Activated B cell treated with CpG ODN at 0.5 μM for 24 hours (primary cell): ENCODE measurements around the gene SETD5. TPM values are rescaled to one million over a fixed set of nuclear protein-coding genes. Genes with fewer than 3 reads are reported as not detected.
A peak's percentile ranks its signal among the peaks of the same experiment; 100 is the strongest.

ENCODE experiments used
- ATAC-seq: fragments of 200-7000 bp; cut with Tn5 transposase; one replicate; pipeline ENCODE4 v1.10.0; 2021; ENCODE audit warnings: low read depth, mild to moderate bottlenecking, moderate library complexity
- CTCF ChIA-PET: fragments of 350-600 bp; sonication (Branson Sonifier 250); formaldehyde crosslinking; loops from one replicate; lab custom pipeline; 2021; ENCODE audit warnings: antibody characterized with exemption; lab: Charles Lee
- POLR2A ChIA-PET: fragments of 350-600 bp; sonication (Branson Sonifier 250); formaldehyde crosslinking; loops from one replicate; lab custom pipeline; 2021; ENCODE audit warnings: antibody characterized with exemption; lab: Charles Lee
- DNase-seq: peaks from one replicate; pipeline ENCODE4 v3.0.0; 2022
- H3K27ac Mint-ChIP-seq: one replicate; pipeline ENCODE4 v1.8.0; 2020; ENCODE audit warnings: mixed read lengths
- H3K27me3 Mint-ChIP-seq: one replicate; pipeline ENCODE4 v1.8.0; 2021; ENCODE audit warnings: mixed read lengths
- H3K36me3 Mint-ChIP-seq: one replicate; pipeline ENCODE4 v1.8.0; 2021; ENCODE audit warnings: low read depth, mixed read lengths
- H3K4me1 Mint-ChIP-seq: one replicate; pipeline ENCODE4 v1.8.0; 2021; ENCODE audit warnings: mixed read lengths
- H3K4me3 Mint-ChIP-seq: one replicate; pipeline ENCODE4 v1.8.0; 2020; ENCODE audit warnings: mild to moderate bottlenecking, mixed read lengths
- H3K9me3 Mint-ChIP-seq: one replicate; pipeline ENCODE4 v1.8.0; 2020; ENCODE audit warnings: mixed read lengths
- intact Hi-C: fragments of 100-400 bp; cut with micrococcal nuclease; formaldehyde crosslinking; loops from one replicate; pipeline ENCODE4 v1.15.1; 2024
- total RNA-seq: library from RNA; stranded (reverse); gene quantifications from 2 replicates; pipeline ENCODE4 v1.2.3, GENCODE V29; 2022
- TF ChIP-seq, protein P1 (sequence below): fragments of 200-600 bp; IDR thresholded peaks from one replicate; pipeline ENCODE4 v1.8.0; 2022; ENCODE audit warnings: antibody characterized with exemption, mild to moderate bottlenecking

The SETD5 gene
- total RNA-seq, 1 donor from 2014 or later = 162 TPM

DNA sequence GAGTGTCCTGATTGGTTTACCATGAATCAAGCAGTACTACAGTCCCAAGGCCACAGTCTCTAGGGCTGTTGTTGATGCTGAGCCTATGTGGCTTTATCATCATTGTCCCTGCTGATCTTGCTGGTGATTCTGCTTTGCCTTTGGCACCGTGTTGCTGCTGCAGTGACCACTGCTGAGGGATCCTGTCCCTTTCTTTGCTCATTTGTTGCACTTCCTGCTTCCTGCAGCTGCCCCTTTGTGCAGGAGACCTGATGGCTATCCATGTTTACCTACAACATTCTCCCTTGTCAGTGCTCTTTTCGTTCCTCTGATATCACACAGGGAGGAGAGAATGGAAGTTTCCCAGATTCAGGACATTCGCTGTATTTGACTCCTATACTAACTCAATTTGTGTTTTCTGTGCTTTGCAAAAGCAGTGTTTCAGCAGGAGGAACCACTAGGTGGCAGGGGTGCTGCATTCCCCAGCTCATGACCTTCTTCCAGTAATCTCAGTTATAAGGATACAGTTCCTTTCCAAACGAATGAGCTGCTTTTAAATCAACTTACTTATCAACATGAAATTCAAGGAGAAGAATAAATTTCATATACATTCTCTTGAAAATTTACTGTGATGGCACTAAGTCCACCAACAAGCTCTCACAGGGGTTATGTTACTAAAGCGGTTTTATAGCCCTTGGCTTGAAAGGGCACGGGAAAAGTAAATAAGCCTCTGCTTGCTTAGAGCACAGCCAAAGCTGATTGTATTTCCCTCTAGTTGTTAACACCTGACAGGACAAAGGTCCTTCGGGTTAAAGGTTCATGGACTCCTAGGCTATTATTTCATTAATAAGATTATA lies 44.3 kb upstream of the SETD5 start:
- H3K27me3 Mint-ChIP-seq = no peaks in the 10 kb centered on the region
- no peaks in the 10 kb centered on the region for H3K36me3 Mint-ChIP-seq
- TF ChIP-seq, protein P1, sequence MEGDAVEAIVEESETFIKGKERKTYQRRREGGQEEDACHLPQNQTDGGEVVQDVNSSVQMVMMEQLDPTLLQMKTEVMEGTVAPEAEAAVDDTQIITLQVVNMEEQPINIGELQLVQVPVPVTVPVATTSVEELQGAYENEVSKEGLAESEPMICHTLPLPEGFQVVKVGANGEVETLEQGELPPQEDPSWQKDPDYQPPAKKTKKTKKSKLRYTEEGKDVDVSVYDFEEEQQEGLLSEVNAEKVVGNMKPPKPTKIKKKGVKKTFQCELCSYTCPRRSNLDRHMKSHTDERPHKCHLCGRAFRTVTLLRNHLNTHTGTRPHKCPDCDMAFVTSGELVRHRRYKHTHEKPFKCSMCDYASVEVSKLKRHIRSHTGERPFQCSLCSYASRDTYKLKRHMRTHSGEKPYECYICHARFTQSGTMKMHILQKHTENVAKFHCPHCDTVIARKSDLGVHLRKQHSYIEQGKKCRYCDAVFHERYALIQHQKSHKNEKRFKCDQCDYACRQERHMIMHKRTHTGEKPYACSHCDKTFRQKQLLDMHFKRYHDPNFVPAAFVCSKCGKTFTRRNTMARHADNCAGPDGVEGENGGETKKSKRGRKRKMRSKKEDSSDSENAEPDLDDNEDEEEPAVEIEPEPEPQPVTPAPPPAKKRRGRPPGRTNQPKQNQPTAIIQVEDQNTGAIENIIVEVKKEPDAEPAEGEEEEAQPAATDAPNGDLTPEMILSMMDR = peak; percentile 47
- H3K27ac Mint-ChIP-seq = no peak overlapping the region
- CTCF ChIA-PET = interaction anchor here (0.7 to 2.2 kb wide), 23 partner anchors 10 to 1385 kb away, joined by 3 to 33 read pairs (median 3); partner anchors contain the start of gene THUMPD3
- H3K9me3 Mint-ChIP-seq = no peaks in the 10 kb centered on the region
- ATAC-seq (peak; percentile 53), DNase-seq (peak; percentile 19)
- POLR2A ChIA-PET = interaction anchor here (0.5 to 1.5 kb wide), 6 partner anchors 10 to 296 kb away, joined by 3 to 8 read pairs (median 3); partner anchors contain the start of genes MTMR14, SETD5 and THUMPD3
- no peak overlapping the region for H3K4me3 Mint-ChIP-seq
- intact Hi-C loops = loop anchor here (1.0 to 5.0 kb wide), 6 partner anchors 70 to 1386 kb away; no protein-coding TSS in a partner anchor
- peaks cover 28% of the 10 kb centered on the region for H3K4me1 Mint-ChIP-seq

DNA sequence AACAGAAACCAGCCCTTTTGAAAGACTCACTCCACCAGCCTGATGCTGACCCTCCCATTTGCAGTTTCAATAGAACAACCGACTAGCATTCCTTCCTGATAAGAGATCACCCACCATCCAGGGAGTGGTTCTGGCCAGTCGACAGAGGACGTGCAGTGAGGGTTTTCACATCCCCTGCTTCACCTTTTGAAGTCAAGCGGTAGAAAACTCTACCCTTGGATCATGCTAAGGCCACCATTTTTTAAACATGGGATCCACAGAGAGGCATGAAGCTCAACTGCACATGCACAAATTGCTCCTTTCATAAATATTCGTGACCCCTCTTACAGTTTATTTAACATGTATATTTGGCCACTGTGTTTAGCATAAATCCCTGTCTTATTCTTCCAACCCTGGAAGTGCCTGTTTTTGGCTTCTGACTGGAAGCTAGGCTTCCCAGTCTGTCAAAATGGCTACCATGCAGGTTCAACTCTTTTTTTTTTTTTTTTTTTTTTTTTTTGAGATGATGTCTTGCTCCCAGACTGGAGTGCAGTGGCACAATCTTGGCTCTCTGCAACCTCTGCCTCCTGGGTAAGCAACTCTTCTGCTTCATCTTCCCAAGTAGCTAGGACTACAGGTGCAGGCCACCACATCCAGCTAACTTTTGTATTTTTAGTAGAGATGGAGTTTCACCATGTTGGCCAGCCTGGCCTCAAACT lies 35.6 kb upstream of the SETD5 start:
- ATAC-seq (no peak), DNase-seq (no peak)
- intact Hi-C loops = loop anchor here (1.0 to 2.0 kb wide), 4 partner anchors 8 to 571 kb away; partner anchors contain the start of genes CRELD1 and RAD18
- Mint-ChIP-seq H3K27ac (peak overlapping the region; percentile 98), H3K27me3 (no peaks in the 10 kb centered on the region), H3K9me3 (no peaks in the 10 kb centered on the region), H3K36me3 (peaks cover 26% of the 10 kb centered on the region), H3K4me3 (peak overlapping the region; percentile 28), H3K4me1 (peaks cover 16% of the 10 kb centered on the region)
- CTCF ChIA-PET = interaction anchor here (1.2 to 3.1 kb wide), 2 partner anchors 8 to 34 kb away, joined by 4 to 33 read pairs; no protein-coding TSS in a partner anchor
- POLR2A ChIA-PET = interaction anchor here (0.5 to 2.6 kb wide), 10 partner anchors 9 to 959 kb away, joined by 3 to 84 read pairs (median 6); partner anchors contain the start of genes MTMR14, SEC13 and SETD5
- TF ChIP-seq, protein P1 = no peak

DNA sequence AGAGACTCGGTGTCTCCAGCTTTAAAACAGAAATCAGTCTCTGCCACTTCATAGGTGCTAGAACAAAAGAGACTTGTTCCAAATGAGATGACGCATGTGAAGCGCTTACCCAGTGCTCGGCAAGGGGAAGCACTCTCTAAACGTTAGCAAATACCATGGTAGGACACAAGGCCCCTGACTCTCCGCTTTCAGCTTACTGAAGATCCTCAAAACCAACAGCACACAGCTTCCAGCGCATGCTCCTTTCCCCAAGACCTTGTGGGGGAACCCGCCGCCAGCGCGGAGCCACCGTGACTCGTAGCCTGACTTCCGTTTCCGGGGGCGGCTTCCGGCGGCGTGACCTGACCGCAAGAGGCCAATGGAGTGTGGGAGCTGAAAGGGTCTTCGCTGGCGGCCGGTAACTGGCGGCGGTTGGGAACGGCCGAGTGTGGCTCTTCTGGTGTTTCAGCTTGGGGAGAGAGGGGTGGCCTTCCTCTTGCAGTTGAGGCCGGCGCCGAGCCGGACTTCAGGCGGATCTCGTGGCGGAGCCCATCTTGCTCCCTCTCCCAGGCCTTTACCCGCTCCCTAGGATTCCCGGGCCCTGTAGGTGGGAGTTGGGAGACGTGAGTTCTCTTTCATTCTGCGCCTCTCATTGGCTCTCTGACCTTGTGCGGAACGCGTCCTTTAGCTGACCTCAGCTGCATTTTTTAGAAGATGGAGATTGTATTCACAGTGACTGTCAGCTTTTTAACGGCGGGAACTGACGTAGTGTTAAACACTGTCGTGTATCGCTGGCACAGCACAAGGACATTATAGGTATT lies 34.5 kb upstream of the SETD5 start, which contains the start of gene THUMPD3:
Gene THUMPD3, plus strand, starts transcription at position 324 of the 800 bp plus-strand sequence. CDS start 2,015 bp downstream, outside the sequence.
- intact Hi-C loops = loop anchor here (1.0 to 2.0 kb wide), 5 partner anchors 9 to 570 kb away; partner anchors contain the start of genes BRPF1, CRELD1 and RAD18
- TF ChIP-seq, protein P1 = no peak
- ChIA-PET CTCF (interaction anchor here (0.6 to 3.1 kb wide), 4 partner anchors 9 to 579 kb away, joined by 3 to 33 read pairs (median 4); no protein-coding TSS in a partner anchor), POLR2A (interaction anchor here (0.5 to 2.6 kb wide), 22 partner anchors 8 to 1776 kb away, joined by 3 to 84 read pairs (median 6); partner anchors contain the start of genes CRELD1, MTMR14, SEC13 and SETD5)
- peak within 1 kb of the TSS; percentile 98 for H3K27ac Mint-ChIP-seq
- H3K4me3 Mint-ChIP-seq = peak within 1 kb of the TSS; percentile 99
- ATAC-seq (peak; percentile 96), DNase-seq (peak; percentile 92)
- peaks cover 32% of the 10 kb centered on the region for H3K36me3 Mint-ChIP-seq
- peaks cover 16% of the 10 kb centered on the region for H3K4me1 Mint-ChIP-seq
- no peaks in the 10 kb centered on the region for H3K9me3 Mint-ChIP-seq
- no peaks in the 10 kb centered on the region for H3K27me3 Mint-ChIP-seq

DNA sequence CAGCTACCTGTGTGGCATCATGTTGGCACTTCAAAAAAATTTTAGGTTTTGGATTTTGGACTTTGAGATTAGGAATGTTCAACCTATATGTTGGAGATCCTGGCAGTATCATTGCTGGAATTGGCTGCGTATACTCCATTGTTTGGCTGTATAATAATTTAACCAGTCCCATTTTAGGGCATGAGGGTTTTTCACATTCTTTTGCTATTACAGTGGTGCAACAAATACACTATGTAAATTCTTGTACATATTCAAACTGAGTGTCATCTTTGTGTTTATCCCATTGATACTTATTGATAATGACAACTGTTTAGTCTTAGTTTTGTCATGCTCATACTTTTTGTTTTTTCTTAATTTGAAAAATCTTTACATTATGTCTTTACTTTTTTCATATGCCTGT lies 27.9 kb upstream of the SETD5 start:
- Mint-ChIP-seq H3K4me3 (no peak overlapping the region), H3K27ac (no peak overlapping the region), H3K27me3 (no peaks in the 10 kb centered on the region), H3K4me1 (peaks cover 9% of the 10 kb centered on the region), H3K36me3 (peaks cover 69% of the 10 kb centered on the region), H3K9me3 (no peaks in the 10 kb centered on the region)
- ChIA-PET CTCF (no interaction called here), POLR2A (interaction anchor here (0.7 kb wide), 1 partner anchor 12 kb away, joined by 5 read pairs; no protein-coding TSS in a partner anchor)
- DNase-seq (no peak), ATAC-seq (no peak)
- intact Hi-C loops = no loop called here
- TF ChIP-seq, protein P1 = no peak
